HEK293T (cell line): ENCODE data around the gene KLK6.
"Not testable (repeated sequence)": the region's sequence is repeated elsewhere in the genome, so short reads cannot be mapped to it uniquely, and the experiment has no call there.

Experiments
- CTCF ChIA-PET: fragments of 350-600 bp; formaldehyde crosslinking; extraction: SDS; loops from one replicate; lab custom pipeline; 2021; ENCODE audit warnings: antibody characterized with exemption, inconsistent platforms; lab: Yijun Ruan, JAX
- POLR2A ChIA-PET: fragments of 350-600 bp; formaldehyde crosslinking; extraction: SDS; loops from one replicate; lab custom pipeline; 2020; ENCODE audit warnings: antibody characterized with exemption, inconsistent platforms; lab: Yijun Ruan, JAX
- DNase-seq: peaks from one replicate; pipeline ENCODE4 v3.0.0; 2012; ENCODE audit warnings: mixed read lengths; ENCODE audit errors: extremely low spot score
- ARNT ChIP-seq: fragments of 450-650 bp; IDR thresholded peaks from 2 replicates; pipeline ENCODE4 v1.6.1; 2017; ENCODE audit warnings: mild to moderate bottlenecking
- BHLHE40 ChIP-seq: fragments of 450-650 bp; IDR thresholded peaks from 2 replicates; pipeline ENCODE4 v1.6.1; 2016; ENCODE audit warnings: mild to moderate bottlenecking, moderate library complexity, borderline replicate concordance
- CTBP1 ChIP-seq: fragments of 450-650 bp; IDR thresholded peaks from 2 replicates; pipeline ENCODE4 v1.6.1; 2016; ENCODE audit warnings: borderline replicate concordance
- ELF4 ChIP-seq: fragments of 450-650 bp; IDR thresholded peaks from 2 replicates; pipeline ENCODE4 v1.6.1; 2017; ENCODE audit warnings: antibody characterized with exemption
- FOXA1 ChIP-seq: fragments of 450-650 bp; IDR thresholded peaks from 2 replicates; pipeline ENCODE4 v1.6.1; 2016; ENCODE audit warnings: mild to moderate bottlenecking
- FOXK2 ChIP-seq: fragments of 450-650 bp; IDR thresholded peaks from 2 replicates; pipeline ENCODE4 v1.6.1; 2016; ENCODE audit warnings: mild to moderate bottlenecking
- FOXM1 ChIP-seq: fragments of 450-650 bp; IDR thresholded peaks from 2 replicates; pipeline ENCODE4 v1.6.1; 2017; ENCODE audit warnings: mild to moderate bottlenecking, borderline replicate concordance
- HDGF ChIP-seq: fragments of 450-650 bp; IDR thresholded peaks from 2 replicates; pipeline ENCODE4 v1.6.1; 2017; ENCODE audit warnings: antibody characterized with exemption, borderline replicate concordance
- L3MBTL2 ChIP-seq: fragments of 450-650 bp; conservative IDR thresholded peaks from 2 replicates; pipeline ENCODE4 v1.6.1; 2016; ENCODE audit warnings: mild to moderate bottlenecking
- LEF1 ChIP-seq: fragments of 450-650 bp; IDR thresholded peaks from 2 replicates; pipeline ENCODE4 v1.6.1; 2017; ENCODE audit warnings: mild to moderate bottlenecking, borderline replicate concordance
- NFRKB ChIP-seq: fragments of 450-650 bp; IDR thresholded peaks from 2 replicates; pipeline ENCODE4 v1.6.1; 2016; ENCODE audit warnings: mild to moderate bottlenecking, moderate library complexity
- SP1 ChIP-seq: fragments of 450-650 bp; IDR thresholded peaks from 2 replicates; pipeline ENCODE4 v1.6.1; 2017
- SUZ12 ChIP-seq: fragments of 450-650 bp; IDR thresholded peaks from 2 replicates; pipeline ENCODE4 v1.6.1; 2016; ENCODE audit warnings: mild to moderate bottlenecking
- TARDBP ChIP-seq: fragments of 450-650 bp; IDR thresholded peaks from 2 replicates; pipeline ENCODE4 v1.6.1; 2016
- ZNF384 ChIP-seq: fragments of 450-650 bp; IDR thresholded peaks from 2 replicates; pipeline ENCODE4 v1.6.1; 2016
- TF ChIP-seq, protein P1 (sequence below): fragments of 450-650 bp; IDR thresholded peaks from 2 replicates; pipeline ENCODE4 v1.6.1; 2016

The KLK6 gene

DNA sequence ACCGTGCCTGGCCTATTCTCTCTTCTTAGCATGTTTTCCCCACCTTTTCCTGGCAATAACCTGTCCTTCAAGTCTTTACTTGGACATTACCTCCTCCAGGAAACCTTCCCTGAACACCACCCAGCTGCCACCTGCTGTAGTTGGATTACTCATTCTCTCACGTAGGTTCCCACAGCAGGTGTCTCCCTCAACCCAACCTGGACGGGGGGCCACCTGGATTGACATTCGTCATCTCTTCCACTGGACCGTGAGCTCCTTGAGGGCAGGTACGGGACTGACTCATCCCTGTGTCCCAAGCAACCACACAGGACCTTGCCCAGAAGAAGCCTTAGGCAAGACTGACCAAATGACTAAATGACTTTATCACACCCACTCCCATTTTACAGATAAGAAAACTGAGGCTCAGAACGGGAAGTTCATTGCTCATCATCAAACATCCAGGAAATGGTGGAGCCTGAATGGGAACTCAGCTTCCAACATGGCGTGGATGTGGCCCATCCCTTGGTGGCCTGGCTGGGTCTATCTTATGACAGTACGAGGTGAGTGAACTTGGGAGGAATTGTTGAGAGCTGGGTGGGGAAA lies 3.5 kb upstream of the KLK6 start:
- CTCF ChIA-PET, result no interaction called here
- DNase-seq, result no peak
- POLR2A ChIA-PET, result no interaction called here
- TF ChIP-seq LEF1 (no peak), TARDBP (no peak), HDGF (no peak), NFRKB (no peak), SUZ12 (no peak), FOXA1 (no peak), ARNT (no peak)

- POLR2A ChIA-PET, DNase-seq, CTCF ChIA-PET: not testable (repeated sequence)
Observed at GRCh38 chr19:50969810-50970209, 419 bp upstream of the KLK6 start.

GRCh38 chr19:50968716-50969412 lies 527 bp downstream of the KLK6 start:
- ChIA-PET POLR2A (no interaction called here), CTCF (no interaction called here)
- DNase-seq, result no peak
- TF ChIP-seq ELF4 (no peak), SP1 (no peak), FOXA1 (no peak), LEF1 (no peak), L3MBTL2 (no peak), FOXK2 (no peak), FOXM1 (no peak), TARDBP (no peak), BHLHE40 (no peak), HDGF (no peak), ZNF384 (no peak), ARNT (no peak), NFRKB (no peak), CTBP1 (no peak)

DNA sequence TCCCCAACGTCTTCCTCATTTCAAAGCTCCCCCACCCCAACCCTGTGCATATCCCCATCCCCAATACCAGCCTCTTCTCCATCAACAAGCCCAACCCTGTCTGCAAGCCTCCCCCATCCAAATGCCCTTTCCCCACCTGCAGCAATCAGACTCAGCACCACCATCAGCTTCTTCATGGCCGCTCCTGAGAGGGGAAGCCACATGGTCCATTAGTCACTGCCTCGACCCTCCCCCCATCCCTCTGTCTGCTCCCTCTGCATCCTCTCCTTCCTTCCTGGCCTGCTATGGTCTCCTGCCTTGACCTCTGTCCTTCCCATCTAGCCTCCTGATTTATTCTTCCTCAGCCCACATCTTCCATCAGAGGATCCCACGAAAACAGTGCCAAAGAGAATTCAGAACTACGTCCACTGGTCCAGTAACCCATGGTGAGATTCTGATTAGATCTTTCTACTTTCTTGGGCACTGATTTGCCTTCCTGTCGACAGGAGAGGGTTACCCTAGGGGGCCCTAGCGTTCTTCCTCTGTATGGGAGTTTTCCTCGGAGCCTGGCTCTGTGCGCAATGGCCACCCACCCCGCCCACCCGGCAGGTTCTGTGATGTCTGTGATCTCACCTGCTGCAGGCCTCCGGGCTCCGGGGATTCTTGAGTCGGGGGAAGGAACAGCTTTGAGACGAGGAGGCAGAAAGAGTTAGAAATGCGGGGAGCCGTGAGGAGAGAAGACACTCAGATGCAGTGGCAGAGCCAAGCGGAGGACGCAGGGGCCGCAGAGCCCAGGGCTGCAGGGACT lies 1.3 kb downstream of the KLK6 start:
- CTCF ChIA-PET, result no interaction called here
- no peak for DNase-seq
- POLR2A ChIA-PET, result no interaction called here
- TF ChIP-seq, protein P1, sequence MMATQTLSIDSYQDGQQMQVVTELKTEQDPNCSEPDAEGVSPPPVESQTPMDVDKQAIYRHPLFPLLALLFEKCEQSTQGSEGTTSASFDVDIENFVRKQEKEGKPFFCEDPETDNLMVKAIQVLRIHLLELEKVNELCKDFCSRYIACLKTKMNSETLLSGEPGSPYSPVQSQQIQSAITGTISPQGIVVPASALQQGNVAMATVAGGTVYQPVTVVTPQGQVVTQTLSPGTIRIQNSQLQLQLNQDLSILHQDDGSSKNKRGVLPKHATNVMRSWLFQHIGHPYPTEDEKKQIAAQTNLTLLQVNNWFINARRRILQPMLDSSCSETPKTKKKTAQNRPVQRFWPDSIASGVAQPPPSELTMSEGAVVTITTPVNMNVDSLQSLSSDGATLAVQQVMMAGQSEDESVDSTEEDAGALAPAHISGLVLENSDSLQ, result no peak
- TF ChIP-seq CTBP1 (no peak), FOXK2 (no peak)

- TF ChIP-seq NFRKB, result no peak
- TF ChIP-seq SUZ12, result no peak
- TF ChIP-seq FOXK2, result no peak
- POLR2A ChIA-PET, result no interaction called here
- CTCF ChIA-PET, result no interaction called here
Observed at GRCh38 chr19:50964266-50964665, 5.1 kb downstream of the KLK6 start.

GRCh38 chr19:50963381-50963780 lies 6.0 kb downstream of the KLK6 start:
- TF ChIP-seq FOXK2 (no peak), FOXM1 (no peak), NFRKB (no peak), ELF4 (no peak), TARDBP (no peak)
- POLR2A ChIA-PET, result no interaction called here
- DNase-seq, result no peak
- CTCF ChIA-PET, result interaction anchor here (0.6 kb wide), 1 partner anchor 239 kb away, joined by 4 read pairs; no protein-coding TSS in a partner anchor

More at GRCh38 chr19:50964266-50964665, 5.1 kb downstream of the KLK6 start:
- DNase-seq, result no peak

GRCh38 chr19:50962245-50962644 lies 7.1 kb downstream of the KLK6 start:
- DNase-seq, result no peak
- CTCF ChIA-PET, result no interaction called here
- POLR2A ChIA-PET, result no interaction called here
- TF ChIP-seq TARDBP, result no peak
- no peak for TF ChIP-seq NFRKB

DNA sequence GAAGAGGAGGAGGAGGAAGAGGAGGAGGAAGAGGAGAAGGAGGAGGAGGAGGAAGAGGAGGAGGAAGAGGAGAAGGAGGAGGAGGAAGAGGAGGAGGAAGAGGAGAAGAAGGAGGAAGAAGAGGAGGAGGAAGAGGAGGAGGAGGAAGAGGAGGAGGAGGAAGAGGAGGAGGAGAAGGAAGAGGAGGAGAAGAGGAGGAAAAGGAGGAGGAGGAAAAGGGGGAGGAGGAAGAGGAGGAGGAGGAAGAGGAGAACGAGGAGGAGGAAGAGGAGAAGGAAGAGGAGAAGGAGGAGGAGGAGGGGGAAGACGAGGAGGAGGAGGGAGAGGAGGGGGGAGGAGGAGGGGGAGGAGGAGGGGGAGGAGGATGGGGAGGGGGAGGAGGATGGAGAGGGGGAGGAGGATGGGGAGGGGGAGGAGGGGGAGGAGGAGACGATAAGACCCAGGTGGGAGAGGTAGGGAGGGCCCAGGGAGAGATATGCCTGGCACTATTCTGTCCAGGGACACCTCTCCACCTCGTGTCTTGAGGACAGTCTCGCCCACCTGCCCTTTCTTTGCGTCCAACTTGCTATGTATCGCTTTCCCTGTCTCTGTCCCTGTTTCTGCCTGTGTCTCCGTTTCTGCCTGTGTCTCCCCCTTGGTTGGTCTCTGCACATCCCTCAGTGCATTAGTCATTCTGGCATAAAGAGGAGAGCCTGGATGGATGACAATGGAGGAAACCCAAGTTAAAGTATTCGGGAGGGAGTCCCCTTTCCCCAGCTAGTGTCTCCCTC lies 9.5 kb downstream of the KLK6 start:
- ChIA-PET CTCF (no interaction called here), POLR2A (no interaction called here)
- no peak for DNase-seq
- TF ChIP-seq BHLHE40 (no peak), FOXK2 (no peak), ZNF384 (no peak), L3MBTL2 (no peak), CTBP1 (no peak), SP1 (no peak), HDGF (no peak), FOXM1 (no peak), SUZ12 (no peak), ELF4 (no peak), NFRKB (no peak), ARNT (no peak)
- TF ChIP-seq, protein P1, result no peak
